GM21515 (cell line): Measurements from ENCODE around the gene NBAS.

Source experiments
- ATAC-seq: cut with Tn5 transposase; IDR thresholded peaks from one replicate; pipeline ENCODE4 v1.9.1; 2021; ENCODE audit not compliant: unreplicated experiment

Gene NBAS

DNA sequence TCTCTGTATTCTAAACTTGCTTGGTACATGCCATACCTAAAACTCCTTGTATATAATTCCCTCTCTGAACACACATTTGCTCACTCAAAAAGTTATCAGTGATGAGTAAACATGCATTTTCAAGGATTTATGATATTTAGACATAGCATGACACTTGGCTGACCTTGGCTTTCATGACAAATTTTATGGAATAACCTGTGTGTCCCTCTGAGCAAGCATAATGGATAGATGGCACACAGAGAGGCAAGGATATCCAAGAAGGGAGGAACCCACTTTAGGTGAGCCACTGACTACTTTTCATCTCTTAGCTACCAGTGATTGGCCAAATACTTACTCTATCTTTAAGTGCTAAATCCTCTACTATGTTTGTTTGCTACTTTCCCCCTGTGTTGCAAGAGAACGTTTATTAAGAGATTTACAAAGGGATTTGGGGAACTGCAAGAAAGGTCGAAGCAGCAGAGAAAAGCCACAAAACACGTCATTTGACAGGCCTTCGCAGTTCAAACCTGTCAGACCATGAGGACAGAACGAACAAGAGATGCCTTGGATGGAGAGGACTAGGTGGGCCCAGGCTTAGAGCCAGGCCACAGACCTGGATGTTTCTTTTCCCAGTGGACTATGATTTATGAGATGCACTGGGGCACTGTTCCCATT, 379.9 kb downstream of the NBAS start:
- ATAC-seq = no peak

- no peak for ATAC-seq
Measured at GRCh38 chr2:15180379-15180778, 380.8 kb downstream of the NBAS start.

DNA sequence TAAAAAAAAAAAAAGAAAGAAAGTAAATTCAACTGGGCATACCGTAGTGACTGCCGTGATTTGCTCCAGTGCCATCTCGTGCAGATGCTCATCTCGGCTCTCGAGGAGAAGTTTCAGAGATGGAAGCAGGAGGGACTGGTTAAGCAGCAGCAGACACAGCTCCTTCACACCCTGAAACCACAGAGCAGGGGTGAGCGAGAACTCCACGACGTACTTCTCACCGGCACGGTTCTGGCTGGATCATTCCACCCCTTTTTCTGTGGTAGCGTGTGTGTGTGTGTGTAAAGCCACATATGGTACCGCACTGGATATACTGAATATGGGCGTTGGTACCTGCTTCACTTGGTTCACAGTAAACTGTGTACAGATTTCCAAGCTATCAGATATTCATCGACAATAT, 382.2 kb downstream of the NBAS start:
- no peak for ATAC-seq

DNA sequence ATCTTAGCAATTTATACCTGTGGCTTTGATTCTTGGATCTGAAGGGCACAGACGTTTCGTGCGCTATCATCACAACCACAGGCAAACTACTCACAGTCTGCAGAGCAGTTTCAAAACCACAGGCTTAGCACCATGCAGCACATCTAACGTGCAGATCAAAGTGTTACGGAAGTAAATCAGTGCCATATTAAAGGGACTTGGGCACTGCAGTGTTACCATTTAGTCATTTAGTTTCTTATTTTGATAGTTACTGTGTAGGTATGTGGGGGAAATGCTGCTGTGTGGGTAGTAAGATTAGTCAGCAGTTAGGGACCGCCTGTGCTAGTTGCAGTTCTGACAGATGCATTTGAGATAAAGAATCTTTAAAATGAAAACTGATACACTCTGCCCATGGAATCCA, 384.0 kb downstream of the NBAS start:
- ATAC-seq = peak; percentile 91

- ATAC-seq = no peak
Measured at GRCh38 chr2:15176604-15177003, 384.5 kb downstream of the NBAS start.

DNA sequence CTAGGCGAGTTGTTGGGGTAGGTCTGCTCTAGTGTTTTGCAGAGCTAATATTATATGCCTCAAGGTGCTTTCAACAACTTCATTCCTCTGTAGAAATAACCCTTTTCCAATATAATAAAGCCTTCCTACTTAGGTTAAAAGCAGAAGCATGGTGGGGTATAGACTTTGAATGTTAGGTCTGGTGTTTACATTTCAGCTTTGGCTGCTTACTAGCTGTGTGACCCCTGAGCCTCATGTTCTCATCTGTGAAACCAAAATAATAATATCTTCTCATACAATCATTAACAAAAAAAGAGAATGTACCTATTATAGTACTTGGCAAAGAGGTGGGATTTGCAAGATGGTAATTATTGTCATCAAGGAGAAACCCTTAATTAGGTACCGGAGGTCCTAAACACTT, 386.6 kb downstream of the NBAS start:
- ATAC-seq = no peak

DNA sequence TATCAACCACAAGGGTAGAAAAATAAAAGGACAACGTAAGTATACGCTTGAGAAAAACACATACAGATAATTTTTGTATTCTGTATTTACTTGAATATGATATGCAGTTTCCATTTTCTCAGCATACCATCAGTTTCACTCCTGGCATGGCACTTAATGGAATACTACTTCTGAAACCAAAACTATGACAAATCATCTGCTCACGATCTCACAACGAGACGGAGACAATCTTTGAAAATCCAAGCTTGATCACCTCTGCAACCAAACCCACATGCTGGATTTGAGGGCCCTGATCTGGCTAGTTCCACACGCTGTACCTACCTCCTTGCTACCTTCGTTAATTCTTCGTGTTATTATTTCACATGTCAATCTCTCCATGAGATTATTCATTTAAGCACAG, 387.6 kb downstream of the NBAS start:
- ATAC-seq = no peak

DNA sequence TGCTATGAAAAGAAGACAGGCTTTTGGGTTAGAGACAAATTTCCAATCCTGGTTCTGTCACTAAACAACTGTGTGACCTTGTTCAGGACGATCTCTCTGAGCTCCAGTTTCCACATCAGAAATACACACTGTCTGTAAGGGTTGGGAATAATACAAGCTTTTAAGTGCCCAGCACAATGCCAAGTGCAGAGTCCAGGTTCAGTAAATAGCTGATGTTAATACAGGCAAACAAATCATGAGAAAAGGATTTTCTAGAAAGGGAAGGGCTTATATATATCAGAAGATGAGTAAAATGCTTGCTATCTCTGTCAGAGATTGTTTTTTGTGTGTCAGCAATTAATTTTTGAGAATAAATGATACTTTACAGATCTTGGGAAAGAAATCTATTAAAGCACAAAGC, 388.3 kb downstream of the NBAS start:
- no peak for ATAC-seq

GRCh38 chr2:15170070-15170775, 390.9 kb downstream of the NBAS start:
- no peak for ATAC-seq

DNA sequence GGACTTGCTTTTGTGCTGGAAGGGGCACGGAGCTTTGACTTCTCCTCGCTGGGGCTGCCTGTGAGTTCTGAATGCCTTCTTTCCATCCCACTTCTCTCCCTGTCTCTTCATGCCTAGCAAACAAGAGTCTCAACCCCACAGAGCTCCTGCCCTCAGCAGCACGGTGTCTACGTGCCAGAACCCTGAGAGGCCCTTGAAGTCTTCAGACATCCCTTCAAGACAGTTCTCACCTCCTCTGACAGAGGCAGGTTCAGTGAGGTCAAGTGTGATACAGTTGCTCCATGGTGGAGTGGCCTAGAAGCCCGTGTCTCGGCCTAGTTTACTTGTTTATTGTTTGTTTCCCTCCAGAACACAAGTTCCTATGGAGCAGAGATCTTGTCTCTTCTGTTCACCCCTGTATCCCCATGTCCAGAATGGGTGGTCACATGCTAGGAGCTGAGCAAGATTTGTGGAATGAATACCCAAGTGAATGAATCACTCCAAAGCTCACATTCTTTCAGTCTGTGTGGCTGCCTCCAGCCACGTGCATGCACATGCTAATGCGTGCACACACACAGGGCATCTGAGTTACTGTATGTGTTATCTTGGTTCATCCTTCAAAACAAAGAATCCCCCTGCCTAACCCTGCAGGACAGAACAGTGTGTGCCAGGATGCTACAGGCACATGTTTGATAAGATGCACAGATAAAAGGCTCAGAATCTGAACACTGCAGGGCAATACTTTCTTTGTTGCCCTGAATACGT, 391.6 kb downstream of the NBAS start:
- no peak for ATAC-seq

- ATAC-seq = no peak
Measured at GRCh38 chr2:15168116-15168515, 393.0 kb downstream of the NBAS start.

DNA sequence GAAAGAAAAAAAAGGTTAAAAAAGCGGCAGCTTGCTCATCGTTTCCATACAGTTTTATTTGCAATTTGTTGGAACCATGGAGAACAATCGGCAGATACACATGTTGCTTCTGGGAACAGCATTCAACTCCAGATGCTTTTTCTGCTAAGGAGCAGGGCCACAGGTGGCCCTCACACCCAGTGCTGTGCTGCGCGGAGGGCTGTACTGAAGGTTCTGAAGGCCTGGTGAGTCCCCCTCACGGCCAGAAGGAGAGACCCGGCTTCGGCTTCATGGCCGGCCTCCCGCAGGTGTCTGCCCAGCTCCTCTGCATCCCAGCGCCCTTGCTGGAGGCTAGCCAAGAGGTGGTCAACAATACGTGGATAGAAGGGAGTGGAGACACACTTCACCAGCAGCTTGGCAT, 394.3 kb downstream of the NBAS start:
- no peak for ATAC-seq

GRCh38 chr2:15163326-15163725, 397.8 kb downstream of the NBAS start:
- no peak for ATAC-seq

GRCh38 chr2:15162620-15163019, 398.5 kb downstream of the NBAS start:
- ATAC-seq = no peak

DNA sequence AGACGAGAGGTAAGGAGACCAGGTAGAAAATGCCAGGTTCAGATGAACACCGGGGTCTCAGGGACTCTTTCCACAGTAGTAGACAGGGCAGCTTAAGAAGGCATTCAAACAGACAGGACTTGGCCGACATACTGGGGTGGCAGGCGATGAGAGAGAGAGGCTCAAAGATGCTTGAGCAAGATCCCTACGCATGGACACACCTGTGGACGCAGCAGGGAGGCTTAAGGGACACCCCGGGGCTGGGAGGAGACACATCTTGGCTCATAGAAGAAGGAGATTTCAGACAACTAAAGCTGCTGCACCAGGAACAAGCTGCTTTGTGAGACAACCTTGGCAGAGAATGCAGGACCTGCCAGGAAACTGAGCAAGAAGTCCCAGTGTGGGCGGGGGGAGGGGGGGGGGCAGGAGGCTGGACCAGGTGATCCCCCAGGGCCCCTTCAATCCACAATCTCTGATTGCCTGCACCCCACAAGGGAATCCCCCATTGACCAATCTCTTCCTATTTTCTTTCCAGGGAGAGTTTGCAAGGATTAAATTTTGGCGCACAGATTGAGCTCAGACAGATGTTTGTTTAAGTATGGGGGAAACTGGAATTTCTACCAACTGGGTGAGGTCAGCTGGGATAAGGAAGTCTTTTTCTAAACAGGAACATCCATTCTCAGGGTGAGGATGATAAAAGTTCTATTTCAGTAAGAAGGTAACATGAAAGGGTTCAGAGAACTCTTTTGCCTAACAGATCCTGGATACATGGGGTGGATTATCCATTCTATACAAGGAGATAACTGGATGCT, 400.7 kb downstream of the NBAS start:
- ATAC-seq = no peak

DNA sequence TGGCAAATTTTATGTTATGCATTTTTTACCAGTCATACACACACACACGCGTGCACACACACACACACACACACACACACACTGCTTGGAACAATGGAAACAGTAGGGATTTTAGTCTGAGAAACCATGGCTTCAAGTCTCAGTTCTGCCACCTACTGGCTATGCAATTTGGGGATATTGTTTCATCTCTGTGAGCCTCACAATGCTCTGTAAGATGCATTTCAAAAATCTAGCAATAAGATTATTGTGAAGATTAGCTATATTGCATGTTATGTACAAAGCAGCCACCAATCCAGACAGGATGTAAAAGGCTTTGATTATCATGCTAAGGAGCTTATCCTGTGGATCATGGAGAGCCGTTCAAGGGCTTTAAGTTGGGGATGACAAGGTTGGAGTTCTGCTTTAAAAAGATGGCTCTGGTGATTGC, 401.4 kb downstream of the NBAS start:
- no peak for ATAC-seq

DNA sequence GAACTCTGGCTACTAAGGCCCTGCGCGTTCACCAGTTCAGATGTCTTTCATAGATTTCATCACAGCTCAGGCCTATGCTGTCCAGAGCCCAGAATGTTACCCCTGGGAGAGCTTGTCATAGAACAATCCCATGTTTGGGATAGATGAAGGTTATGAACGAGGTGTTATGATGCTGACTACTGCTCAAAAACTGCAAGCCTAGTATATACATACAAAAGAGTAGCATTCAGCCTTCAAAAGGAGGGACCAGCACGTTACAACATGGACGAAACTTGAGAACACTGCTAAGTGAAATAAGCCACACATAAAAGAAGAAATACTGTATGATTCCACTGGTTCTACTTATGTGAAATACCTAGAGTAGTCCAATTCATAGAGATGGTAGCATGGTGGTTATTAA, 401.9 kb downstream of the NBAS start:
- ATAC-seq = no peak

DNA sequence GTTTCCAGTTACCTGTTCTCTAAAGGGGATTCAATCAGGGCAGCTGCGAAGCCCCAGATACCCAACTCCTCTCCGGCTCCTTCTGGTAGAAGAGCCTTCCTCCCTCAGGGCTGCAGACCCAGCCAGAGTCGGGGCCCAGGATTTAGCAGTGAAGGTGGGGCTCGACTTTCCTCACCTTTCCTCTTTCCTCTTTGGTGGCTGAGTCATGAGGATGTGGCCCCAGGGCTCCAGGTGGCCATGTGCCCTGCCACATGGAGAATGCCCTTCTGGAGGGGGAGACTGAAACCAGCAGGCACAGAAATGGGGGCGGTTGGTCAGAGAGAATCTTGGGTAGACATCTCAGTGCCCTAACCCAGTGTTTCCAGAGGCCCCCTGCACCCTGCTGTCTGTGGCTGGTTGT, 402.6 kb downstream of the NBAS start:
- ATAC-seq = no peak

- ATAC-seq = no peak
Measured at GRCh38 chr2:15158100-15158499, 403.0 kb downstream of the NBAS start.

GRCh38 chr2:15155959-15156574, 405.1 kb downstream of the NBAS start:
- no peak for ATAC-seq

GRCh38 chr2:15154297-15154696, 406.8 kb downstream of the NBAS start:
- ATAC-seq = no peak
